Activated naive CD8-positive, alpha-beta T cell treated with anti-CD3 and anti-CD28 coated beads, Interleukin-2, amount 10 ng/mL, durations not matched to agents 7 days and 5 days (primary cell): ENCODE measurements around the gene IFI44L. TPM values are rescaled to one million over a fixed set of nuclear protein-coding genes. Genes with fewer than 3 reads are reported as not detected.

Experiments
- ATAC-seq: fragments of 150-1000 bp; cut with Tn5 transposase; one replicate; pipeline ENCODE4 v1.10.0; 2021; ENCODE audit warnings: low read depth, moderate library complexity
- POLR2A ChIA-PET: fragments of 350-600 bp; sonication (Branson Sonifier 250); formaldehyde crosslinking; loops from one replicate; lab custom pipeline; 2021; ENCODE audit warnings: antibody characterized with exemption; lab: Charles Lee
- DNase-seq: peaks from one replicate; pipeline ENCODE4 v3.0.0; 2021
- H3K27ac Mint-ChIP-seq: one replicate; pipeline ENCODE4 v1.8.0; 2022; ENCODE audit warnings: mild to moderate bottlenecking, mixed read lengths
- H3K27me3 Mint-ChIP-seq: one replicate; pipeline ENCODE4 v1.8.0; 2022; ENCODE audit warnings: mild to moderate bottlenecking, moderate library complexity, mixed read lengths
- H3K36me3 Mint-ChIP-seq: one replicate; pipeline ENCODE4 v1.8.0; 2021; ENCODE audit warnings: mild to moderate bottlenecking, mixed read lengths
- H3K4me1 Mint-ChIP-seq: one replicate; pipeline ENCODE4 v1.8.0; 2021; ENCODE audit warnings: mixed read lengths
- H3K4me3 Mint-ChIP-seq: one replicate; pipeline ENCODE4 v1.8.0; 2022; ENCODE audit warnings: mild to moderate bottlenecking, moderate library complexity, mixed read lengths
- H3K9me3 Mint-ChIP-seq: one replicate; pipeline ENCODE4 v1.8.0; 2021; ENCODE audit warnings: mixed read lengths
- total RNA-seq, 2 experiments: library from RNA; stranded (reverse); gene quantifications; one replicate each; pipeline ENCODE4 v1.2.3, GENCODE V29; 2021

Gene IFI44L
- total RNA-seq, 2 experiments from 2014 or later: 278 to 290 TPM

GRCh38 chr1:78676993-78677392 lies 56.7 kb downstream of the IFI44L start:
- ATAC-seq (no peak), DNase-seq (no peak)
- H3K4me1 Mint-ChIP-seq: peaks cover 22% of the 10 kb centered on the region
- H3K27me3 Mint-ChIP-seq: peaks cover 3% of the 10 kb centered on the region
- POLR2A ChIA-PET: interaction anchor here (0.7 to 1.9 kb wide), 2 partner anchors 57 to 363 kb away, joined by 4 to 21 read pairs; partner anchors contain the start of gene IFI44L
- H3K4me3 Mint-ChIP-seq: no peak overlapping the region
- peaks cover 20% of the 10 kb centered on the region for H3K36me3 Mint-ChIP-seq
- peak overlapping the region; percentile 60 for H3K27ac Mint-ChIP-seq
- peaks cover 4% of the 10 kb centered on the region for H3K9me3 Mint-ChIP-seq

DNA sequence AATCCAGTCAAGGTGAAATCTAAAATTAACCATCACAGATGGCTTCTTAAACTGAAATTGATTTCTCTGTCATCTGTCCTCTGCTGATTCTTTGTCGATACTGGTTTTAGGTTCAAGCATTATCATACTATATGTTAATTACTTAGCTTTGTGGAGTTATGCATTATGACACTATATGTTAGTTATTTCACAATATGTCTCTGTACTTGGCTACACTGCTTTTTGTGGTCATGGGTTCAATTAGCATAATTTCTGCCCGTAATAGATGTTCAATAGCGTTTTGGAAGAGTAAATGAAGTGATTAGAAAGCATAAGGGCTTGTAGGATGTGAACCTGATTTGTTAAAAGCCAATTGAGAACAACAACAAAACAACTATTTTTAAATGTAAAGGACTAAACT lies 57.5 kb downstream of the IFI44L start:
- DNase-seq: no peak
- Mint-ChIP-seq H3K4me1 (peaks cover 22% of the 10 kb centered on the region), H3K9me3 (peaks cover 4% of the 10 kb centered on the region), H3K27me3 (peaks cover 3% of the 10 kb centered on the region), H3K4me3 (peak overlapping the region; percentile 70), H3K27ac (peak overlapping the region; percentile 92), H3K36me3 (peaks cover 20% of the 10 kb centered on the region)
- POLR2A ChIA-PET: interaction anchor here (0.6 to 1.9 kb wide), 5 partner anchors 23 to 673 kb away, joined by 3 to 21 read pairs (median 4); partner anchors contain the start of genes DNAJB4, IFI44 and IFI44L
- ATAC-seq: no peak

DNA sequence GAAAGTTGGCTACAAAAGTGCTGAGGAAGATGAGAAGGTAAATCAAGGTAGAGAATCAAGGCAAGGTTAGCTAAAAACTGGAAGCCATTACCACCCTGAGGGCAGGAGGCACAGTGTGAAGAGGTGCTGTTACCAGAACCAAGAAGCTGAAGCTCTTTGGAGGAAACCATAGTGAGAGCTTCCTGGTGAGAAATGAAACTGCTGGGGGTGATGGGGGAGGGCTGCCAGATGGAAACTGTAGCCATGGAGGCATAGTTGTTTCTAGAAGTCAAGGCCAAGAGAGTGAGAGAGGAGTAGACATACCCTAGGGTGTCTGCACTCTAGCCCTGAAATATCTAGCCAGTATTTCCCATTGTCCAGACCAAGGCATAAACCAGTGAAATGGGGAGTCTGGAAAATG lies 58.1 kb downstream of the IFI44L start:
- peaks cover 4% of the 10 kb centered on the region for H3K9me3 Mint-ChIP-seq
- peaks cover 20% of the 10 kb centered on the region for H3K36me3 Mint-ChIP-seq
- H3K4me3 Mint-ChIP-seq: peak overlapping the region; percentile 70
- peak; percentile 86 for ATAC-seq
- peaks cover 24% of the 10 kb centered on the region for H3K4me1 Mint-ChIP-seq
- peak overlapping the region; percentile 92 for H3K27ac Mint-ChIP-seq
- POLR2A ChIA-PET: interaction anchor here (0.6 to 1.9 kb wide), 5 partner anchors 24 to 674 kb away, joined by 3 to 21 read pairs (median 4); partner anchors contain the start of genes DNAJB4, IFI44 and IFI44L
- DNase-seq: no peak
- peaks cover 3% of the 10 kb centered on the region for H3K27me3 Mint-ChIP-seq

DNA sequence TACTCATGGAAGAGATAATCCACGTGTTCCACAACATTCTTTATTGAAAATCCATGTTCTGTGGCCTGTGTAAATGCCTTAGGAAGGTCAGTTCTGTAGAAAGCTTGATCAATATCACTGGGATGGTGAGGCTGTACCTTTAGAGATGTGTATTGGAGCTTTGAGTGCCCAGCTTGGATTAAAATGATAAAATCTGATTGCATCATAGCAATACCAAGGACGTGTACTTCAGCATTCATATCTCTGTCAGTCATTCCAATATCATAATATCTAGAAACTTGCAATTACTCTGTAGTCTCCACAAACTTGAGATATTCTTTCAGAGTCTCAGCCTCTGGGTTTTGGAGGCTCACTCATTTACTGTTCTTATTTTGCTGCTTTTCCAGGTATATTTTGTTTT lies 61.0 kb downstream of the IFI44L start:
- ATAC-seq (no peak), DNase-seq (no peak)
- H3K9me3 Mint-ChIP-seq: peaks cover 4% of the 10 kb centered on the region
- POLR2A ChIA-PET: no interaction called here
- no peak overlapping the region for H3K27ac Mint-ChIP-seq
- H3K27me3 Mint-ChIP-seq: peaks cover 5% of the 10 kb centered on the region
- H3K4me1 Mint-ChIP-seq: peaks cover 24% of the 10 kb centered on the region
- H3K36me3 Mint-ChIP-seq: peaks cover 14% of the 10 kb centered on the region
- no peak overlapping the region for H3K4me3 Mint-ChIP-seq

DNA sequence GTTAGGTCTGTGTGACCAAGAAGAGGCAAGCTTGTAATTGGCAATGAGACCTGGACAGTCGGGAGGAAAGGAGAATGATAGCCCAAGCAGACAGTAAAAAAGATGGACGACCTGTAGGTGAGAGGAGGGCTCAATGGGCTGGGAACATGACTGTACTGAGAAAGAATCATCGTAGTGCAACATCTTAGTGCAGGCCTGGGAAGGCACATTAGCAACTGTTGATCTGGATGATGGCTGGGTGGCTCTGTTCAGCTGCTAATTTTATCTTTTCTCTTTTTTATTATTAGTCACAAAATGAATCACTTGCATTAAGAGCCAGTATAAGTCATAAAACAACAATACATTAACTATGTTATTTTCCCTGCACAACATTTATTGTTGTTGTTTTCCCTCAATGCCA lies 62.2 kb downstream of the IFI44L start:
- H3K9me3 Mint-ChIP-seq: peaks cover 4% of the 10 kb centered on the region
- H3K4me1 Mint-ChIP-seq: peaks cover 18% of the 10 kb centered on the region
- H3K27ac Mint-ChIP-seq: no peak overlapping the region
- ATAC-seq (no peak), DNase-seq (no peak)
- POLR2A ChIA-PET: no interaction called here
- H3K4me3 Mint-ChIP-seq: no peak overlapping the region
- H3K27me3 Mint-ChIP-seq: peaks cover 5% of the 10 kb centered on the region
- peaks cover 14% of the 10 kb centered on the region for H3K36me3 Mint-ChIP-seq

DNA sequence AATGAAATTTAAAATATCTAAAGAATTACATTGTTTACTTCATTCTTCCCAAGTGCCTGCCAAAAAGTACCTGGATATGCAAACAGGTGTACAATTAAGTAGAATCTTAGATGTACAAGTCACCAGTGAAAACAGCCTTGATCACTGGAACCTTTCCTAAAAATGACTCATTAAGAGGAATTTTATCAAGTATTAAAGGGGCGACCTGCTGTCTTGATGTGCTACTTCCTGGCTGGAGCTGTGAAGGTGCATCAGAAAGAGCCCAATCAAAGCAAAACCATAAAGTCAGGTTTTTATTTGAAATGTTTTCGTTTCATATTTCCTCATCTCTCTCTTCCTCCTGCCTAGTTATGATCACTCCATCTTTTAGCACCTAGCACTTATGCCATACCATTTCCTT lies 62.8 kb downstream of the IFI44L start:
- POLR2A ChIA-PET: no interaction called here
- no peak for ATAC-seq
- Mint-ChIP-seq H3K27ac (no peak overlapping the region), H3K9me3 (peaks cover 4% of the 10 kb centered on the region), H3K4me3 (no peak overlapping the region), H3K36me3 (peaks cover 10% of the 10 kb centered on the region), H3K27me3 (peaks cover 5% of the 10 kb centered on the region), H3K4me1 (peaks cover 12% of the 10 kb centered on the region)
- no peak for DNase-seq

DNA sequence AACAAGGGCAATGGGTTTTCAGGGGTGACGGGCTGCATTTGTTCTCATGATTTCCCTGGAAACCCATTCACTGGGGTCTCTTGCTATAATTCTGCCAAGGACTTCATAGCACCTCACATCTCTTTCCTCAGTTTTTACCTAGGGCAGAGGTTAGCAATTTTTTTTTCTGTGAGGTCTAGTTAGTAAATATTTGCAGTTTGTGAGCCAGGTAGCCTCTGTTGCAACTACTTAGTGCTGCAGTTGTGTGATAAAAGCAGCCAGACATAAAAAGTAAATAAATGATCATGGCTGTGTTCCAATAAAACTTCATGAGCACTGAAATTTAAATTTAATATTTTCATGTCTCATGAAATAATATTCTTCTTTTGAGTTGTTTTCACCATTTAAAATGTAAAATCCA lies 67.1 kb downstream of the IFI44L start:
- Mint-ChIP-seq H3K27me3 (peaks cover 20% of the 10 kb centered on the region), H3K4me1 (peaks cover 4% of the 10 kb centered on the region), H3K27ac (no peak overlapping the region), H3K4me3 (no peak overlapping the region), H3K9me3 (no peaks in the 10 kb centered on the region), H3K36me3 (no peaks in the 10 kb centered on the region)
- ATAC-seq: no peak
- POLR2A ChIA-PET: no interaction called here
- no peak for DNase-seq

DNA sequence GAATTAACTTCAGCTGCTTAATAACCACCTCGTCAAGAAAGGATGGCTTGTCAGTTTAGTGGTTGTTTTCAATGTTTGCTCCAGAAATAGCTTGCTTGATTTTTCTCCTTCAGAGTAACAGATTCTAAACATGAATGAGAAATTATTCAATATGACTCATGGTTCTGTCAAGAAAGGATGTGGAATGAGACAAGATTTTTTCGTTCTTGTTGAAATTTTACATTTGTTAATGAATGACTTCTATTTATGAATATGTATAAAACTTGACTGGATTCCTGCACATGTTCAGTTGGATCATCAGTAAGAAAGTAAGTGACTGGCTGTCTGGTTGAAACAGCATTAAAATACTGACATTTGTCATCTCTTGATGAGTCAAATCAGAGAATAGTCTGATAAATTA lies 67.7 kb downstream of the IFI44L start:
- Mint-ChIP-seq H3K4me1 (peaks cover 4% of the 10 kb centered on the region), H3K4me3 (no peak overlapping the region), H3K27me3 (peaks cover 20% of the 10 kb centered on the region), H3K9me3 (no peaks in the 10 kb centered on the region), H3K36me3 (no peaks in the 10 kb centered on the region), H3K27ac (no peak overlapping the region)
- POLR2A ChIA-PET: no interaction called here
- ATAC-seq: no peak
- DNase-seq: no peak

DNA sequence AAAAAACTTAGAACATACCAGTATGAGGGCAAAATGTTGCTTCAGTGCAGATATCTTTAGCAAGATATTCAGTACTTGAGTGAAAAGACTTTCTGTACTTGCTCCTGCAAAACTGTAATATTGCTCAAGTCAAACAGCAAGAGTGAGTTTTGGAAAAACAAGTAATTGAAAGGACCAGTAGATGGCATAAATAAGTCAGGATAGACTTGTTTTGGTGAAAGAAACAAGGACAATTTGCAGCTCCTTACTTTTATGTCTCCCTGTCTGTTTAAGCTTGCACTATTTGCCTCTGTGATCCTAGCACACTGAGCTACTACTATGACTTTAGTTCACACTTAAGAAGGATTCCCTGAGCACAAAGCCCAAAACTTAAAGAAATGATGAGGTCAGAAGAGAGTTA lies 68.4 kb downstream of the IFI44L start:
- Mint-ChIP-seq H3K36me3 (no peaks in the 10 kb centered on the region), H3K9me3 (no peaks in the 10 kb centered on the region), H3K4me3 (no peak overlapping the region), H3K27me3 (peaks cover 24% of the 10 kb centered on the region), H3K4me1 (no peaks in the 10 kb centered on the region), H3K27ac (no peak overlapping the region)
- ATAC-seq: no peak
- POLR2A ChIA-PET: no interaction called here
- no peak for DNase-seq

GRCh38 chr1:78690516-78690915 lies 70.3 kb downstream of the IFI44L start:
- Mint-ChIP-seq H3K27ac (no peak overlapping the region), H3K36me3 (no peaks in the 10 kb centered on the region), H3K9me3 (no peaks in the 10 kb centered on the region), H3K4me3 (no peak overlapping the region), H3K4me1 (no peaks in the 10 kb centered on the region), H3K27me3 (peaks cover 28% of the 10 kb centered on the region)
- DNase-seq (no peak), ATAC-seq (no peak)
- POLR2A ChIA-PET: no interaction called here

DNA sequence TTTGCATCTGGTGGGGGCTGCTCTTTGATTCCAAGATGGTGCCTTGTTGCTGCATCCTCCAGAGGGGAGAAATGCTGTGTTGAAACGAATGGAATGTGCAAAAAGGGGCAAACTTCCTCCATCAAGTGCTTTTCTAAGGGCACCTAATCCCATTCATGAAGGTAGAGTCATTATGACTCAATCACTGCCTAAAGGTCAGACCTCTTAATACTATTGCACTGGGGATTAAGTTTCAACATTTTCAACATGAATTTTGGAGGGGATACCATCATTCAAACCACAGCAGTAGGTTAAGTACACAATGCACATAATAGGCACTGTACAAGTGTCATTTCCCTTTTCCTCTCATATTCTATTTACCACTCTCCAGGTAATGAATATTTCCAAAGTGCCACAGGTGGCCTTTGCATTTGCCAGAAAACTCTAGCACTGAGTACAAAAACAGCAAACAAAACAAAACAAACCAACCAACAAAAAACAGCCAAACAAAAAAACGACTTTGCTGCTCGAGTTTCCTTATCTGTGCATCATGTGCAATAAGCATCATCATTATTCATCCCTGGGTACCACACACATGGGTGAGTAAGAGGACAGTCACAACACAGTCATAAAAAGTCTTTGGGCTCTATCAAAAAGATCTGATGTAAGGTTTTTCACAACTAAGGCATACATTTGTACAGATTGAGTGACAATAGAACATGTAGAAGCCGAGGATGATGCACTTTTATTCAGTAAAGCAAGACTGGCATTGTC lies 71.9 kb downstream of the IFI44L start:
- Mint-ChIP-seq H3K4me3 (no peak overlapping the region), H3K9me3 (no peaks in the 10 kb centered on the region), H3K27ac (no peak overlapping the region), H3K27me3 (peaks cover 38% of the 10 kb centered on the region), H3K36me3 (no peaks in the 10 kb centered on the region), H3K4me1 (no peaks in the 10 kb centered on the region)
- DNase-seq: no peak
- ATAC-seq: no peak
- POLR2A ChIA-PET: no interaction called here

Other genes with a start within 250 kb of the IFI44L start
- gene PTGFR, start 129.5 kb upstream of the IFI44L start, total RNA-seq: not detected
- gene IFI44, start 29.4 kb downstream of the IFI44L start, total RNA-seq: 100 to 1,000 TPM; 180 to 186 TPM